ENCODE results near the gene SAGE1. TPM values are rescaled to one million over a fixed set of nuclear protein-coding genes. Genes with fewer than 3 reads are reported as not detected.

The SAGE1 gene
- total and polyA plus RNA-seq, 9 of the 15 experiments (the other 6 are each of a cell fraction or from before 2014, with no cell fraction given): 14.6 to 79.2 (median 29.3) TPM

DNA sequence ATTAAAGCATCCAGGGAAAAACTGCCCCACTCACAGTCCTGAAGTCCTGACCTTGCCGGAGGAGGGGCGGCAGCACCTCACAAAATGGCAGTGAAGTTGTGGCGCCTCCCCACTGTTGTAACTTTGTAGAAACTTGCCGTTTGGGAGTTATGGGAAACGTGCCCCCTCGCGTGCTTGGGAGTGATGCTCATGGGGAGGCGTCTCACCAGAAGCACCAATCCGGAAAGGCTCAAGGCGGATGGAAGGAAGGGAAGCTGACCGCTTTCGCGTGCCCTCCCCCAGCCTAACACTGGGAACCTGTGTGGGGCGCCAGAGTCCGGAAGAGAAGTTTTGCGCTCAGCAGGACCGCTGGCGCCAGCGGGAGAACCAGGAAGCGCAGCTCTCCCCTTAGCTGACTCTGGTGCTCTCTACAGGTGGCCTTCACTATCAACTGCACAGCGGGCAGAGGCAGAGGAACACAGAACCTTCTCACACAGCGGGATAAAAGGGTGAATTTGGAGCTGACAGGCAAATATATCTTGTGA, at the start of gene SAGE1, which contains the start of gene CT45A10 (continued):
- TF ChIP-seq PHB (CRISPR knock-in tag; IDR thresholded peaks at IDR 0.05) (no peak), JUNB (CRISPR knock-in tag; conservative IDR thresholded peaks at IDR 0.05) (no peak), GABPB2 (CRISPR knock-in tag; conservative IDR thresholded peaks at IDR 0.05) (no peak), ZNF212 (CRISPR knock-in tag; IDR thresholded peaks at IDR 0.05) (no peak), POLR2B (IDR thresholded peaks at IDR 0.05; ENCODE audit: low read depth, partially characterized antibody) (peak; percentile 75), ZBTB1 (CRISPR knock-in tag; IDR thresholded peaks at IDR 0.05; ENCODE audit: borderline replicate concordance, low read depth) (no peak), ZNF589 (CRISPR knock-in tag; IDR thresholded peaks at IDR 0.05; ENCODE audit: low read depth) (0 out of 2 replicates have a peak, but pooled peaks have one; percentile 39), ZNF316 (IDR thresholded peaks at IDR 0.05) (no peak), HNRNPUL1 (IDR thresholded peaks at IDR 0.05; ENCODE audit: low read length) (no peak), ZKSCAN3 (CRISPR knock-in tag; IDR thresholded peaks at IDR 0.05) (no peak), HNRNPLL (IDR thresholded peaks at IDR 0.05; ENCODE audit: low read depth, low read length, poor library complexity, severe bottlenecking) (peak; percentile 22), ZNF133 (CRISPR knock-in tag; IDR thresholded peaks at IDR 0.05) (no peak), SNIP1 (IDR thresholded peaks at IDR 0.05; ENCODE audit: low read depth) (no peak), PTBP1 (IDR thresholded peaks at IDR 0.05; ENCODE audit: low read depth, low read length) (no peak), TCF7 (IDR thresholded peaks at IDR 0.05; ENCODE audit: borderline replicate concordance) (no peak), RFX7 (CRISPR knock-in tag; IDR thresholded peaks at IDR 0.05) (no peak), ZNF668 (CRISPR knock-in tag; IDR thresholded peaks at IDR 0.05) (no peak)
- TF ChIP-seq, protein P1, sequence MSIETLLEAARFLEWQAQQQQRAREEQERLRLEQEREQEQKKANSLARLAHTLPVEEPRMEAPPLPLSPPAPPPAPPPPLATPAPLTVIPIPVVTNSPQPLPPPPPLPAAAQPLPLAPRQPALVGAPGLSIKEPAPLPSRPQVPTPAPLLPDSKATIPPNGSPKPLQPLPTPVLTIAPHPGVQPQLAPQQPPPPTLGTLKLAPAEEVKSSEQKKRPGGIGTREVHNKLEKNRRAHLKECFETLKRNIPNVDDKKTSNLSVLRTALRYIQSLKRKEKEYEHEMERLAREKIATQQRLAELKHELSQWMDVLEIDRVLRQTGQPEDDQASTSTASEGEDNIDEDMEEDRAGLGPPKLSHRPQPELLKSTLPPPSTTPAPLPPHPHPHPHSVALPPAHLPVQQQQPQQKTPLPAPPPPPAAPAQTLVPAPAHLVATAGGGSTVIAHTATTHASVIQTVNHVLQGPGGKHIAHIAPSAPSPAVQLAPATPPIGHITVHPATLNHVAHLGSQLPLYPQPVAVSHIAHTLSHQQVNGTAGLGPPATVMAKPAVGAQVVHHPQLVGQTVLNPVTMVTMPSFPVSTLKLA (conservative IDR thresholded peaks at IDR 0.05): peak; percentile 84 to 91
- TF ChIP-seq, protein P2, sequence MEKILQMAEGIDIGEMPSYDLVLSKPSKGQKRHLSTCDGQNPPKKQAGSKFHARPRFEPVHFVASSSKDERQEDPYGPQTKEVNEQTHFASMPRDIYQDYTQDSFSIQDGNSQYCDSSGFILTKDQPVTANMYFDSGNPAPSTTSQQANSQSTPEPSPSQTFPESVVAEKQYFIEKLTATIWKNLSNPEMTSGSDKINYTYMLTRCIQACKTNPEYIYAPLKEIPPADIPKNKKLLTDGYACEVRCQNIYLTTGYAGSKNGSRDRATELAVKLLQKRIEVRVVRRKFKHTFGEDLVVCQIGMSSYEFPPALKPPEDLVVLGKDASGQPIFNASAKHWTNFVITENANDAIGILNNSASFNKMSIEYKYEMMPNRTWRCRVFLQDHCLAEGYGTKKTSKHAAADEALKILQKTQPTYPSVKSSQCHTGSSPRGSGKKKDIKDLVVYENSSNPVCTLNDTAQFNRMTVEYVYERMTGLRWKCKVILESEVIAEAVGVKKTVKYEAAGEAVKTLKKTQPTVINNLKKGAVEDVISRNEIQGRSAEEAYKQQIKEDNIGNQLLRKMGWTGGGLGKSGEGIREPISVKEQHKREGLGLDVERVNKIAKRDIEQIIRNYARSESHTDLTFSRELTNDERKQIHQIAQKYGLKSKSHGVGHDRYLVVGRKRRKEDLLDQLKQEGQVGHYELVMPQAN (IDR thresholded peaks at IDR 0.05; ENCODE audit: borderline replicate concordance): no peak
- TF ChIP-seq, protein P3, sequence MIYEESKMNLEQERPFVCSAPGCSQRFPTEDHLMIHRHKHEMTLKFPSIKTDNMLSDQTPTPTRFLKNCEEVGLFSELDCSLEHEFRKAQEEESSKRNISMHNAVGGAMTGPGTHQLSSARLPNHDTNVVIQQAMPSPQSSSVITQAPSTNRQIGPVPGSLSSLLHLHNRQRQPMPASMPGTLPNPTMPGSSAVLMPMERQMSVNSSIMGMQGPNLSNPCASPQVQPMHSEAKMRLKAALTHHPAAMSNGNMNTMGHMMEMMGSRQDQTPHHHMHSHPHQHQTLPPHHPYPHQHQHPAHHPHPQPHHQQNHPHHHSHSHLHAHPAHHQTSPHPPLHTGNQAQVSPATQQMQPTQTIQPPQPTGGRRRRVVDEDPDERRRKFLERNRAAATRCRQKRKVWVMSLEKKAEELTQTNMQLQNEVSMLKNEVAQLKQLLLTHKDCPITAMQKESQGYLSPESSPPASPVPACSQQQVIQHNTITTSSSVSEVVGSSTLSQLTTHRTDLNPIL (CRISPR knock-in tag; IDR thresholded peaks at IDR 0.05): no peak
- TF ChIP-seq, protein P4, sequence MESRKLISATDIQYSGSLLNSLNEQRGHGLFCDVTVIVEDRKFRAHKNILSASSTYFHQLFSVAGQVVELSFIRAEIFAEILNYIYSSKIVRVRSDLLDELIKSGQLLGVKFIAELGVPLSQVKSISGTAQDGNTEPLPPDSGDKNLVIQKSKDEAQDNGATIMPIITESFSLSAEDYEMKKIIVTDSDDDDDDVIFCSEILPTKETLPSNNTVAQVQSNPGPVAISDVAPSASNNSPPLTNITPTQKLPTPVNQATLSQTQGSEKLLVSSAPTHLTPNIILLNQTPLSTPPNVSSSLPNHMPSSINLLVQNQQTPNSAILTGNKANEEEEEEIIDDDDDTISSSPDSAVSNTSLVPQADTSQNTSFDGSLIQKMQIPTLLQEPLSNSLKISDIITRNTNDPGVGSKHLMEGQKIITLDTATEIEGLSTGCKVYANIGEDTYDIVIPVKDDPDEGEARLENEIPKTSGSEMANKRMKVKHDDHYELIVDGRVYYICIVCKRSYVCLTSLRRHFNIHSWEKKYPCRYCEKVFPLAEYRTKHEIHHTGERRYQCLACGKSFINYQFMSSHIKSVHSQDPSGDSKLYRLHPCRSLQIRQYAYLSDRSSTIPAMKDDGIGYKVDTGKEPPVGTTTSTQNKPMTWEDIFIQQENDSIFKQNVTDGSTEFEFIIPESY (CRISPR knock-in tag; IDR thresholded peaks at IDR 0.05): no peak
